A673 (cell line): ENCODE measurements around the gene AKAP8. TPM values are rescaled to one million over a fixed set of nuclear protein-coding genes. Genes with fewer than 3 reads are reported as not detected.

ENCODE experiments used
- BruUV-seq: library from RNA; stranded (reverse); fragments of 400-500 nt; replicated peaks from 2 replicates; lab custom pipeline; 2021; lab: Mats Ljungman, UMichigan
- CTCF ChIA-PET: fragments of 300-600 bp; sonication (Branson Sonifier 250); formaldehyde crosslinking; loops from one replicate; lab custom pipeline; 2022; ENCODE audit warnings: antibody characterized with exemption; lab: Charles Lee
- POLR2A ChIA-PET: fragments of 300-600 bp; sonication (Branson Sonifier 250); formaldehyde crosslinking; loops from one replicate; lab custom pipeline; 2022; ENCODE audit warnings: antibody characterized with exemption; ENCODE audit not compliant: low non-redundant PET; lab: Charles Lee
- DNase-seq: peaks from one replicate; pipeline ENCODE4 v3.0.0-alpha.2; 2015; ENCODE audit warnings: low spot score
- H3K27ac ChIP-seq: fragments of 200-600 bp; sonication (generic); 2 replicates; pipeline ENCODE4 v1.5.1; 2016; ENCODE audit warnings: mixed run types, low read depth, mild to moderate bottlenecking, mixed read lengths, antibody characterized with exemption, low read length; ENCODE audit not compliant: poor library complexity, severe bottlenecking
- H3K27me3 ChIP-seq: fragments of 200-600 bp; sonication (generic); replicated peaks from 2 replicates; pipeline ENCODE4 v1.6.1; 2017; ENCODE audit warnings: mixed run types, low read depth, mild to moderate bottlenecking, mixed read lengths, antibody characterized with exemption, low read length; ENCODE audit not compliant: insufficient read depth, poor library complexity
- H3K36me3 ChIP-seq: fragments of 200-600 bp; sonication (generic); 2 replicates; pipeline ENCODE4 v1.6.1; 2016; ENCODE audit warnings: mixed run types, mild to moderate bottlenecking, mixed read lengths, antibody characterized with exemption, low read length; ENCODE audit not compliant: insufficient read depth, poor library complexity, severe bottlenecking
- H3K4me1 ChIP-seq: fragments of 200-600 bp; sonication (generic); 2 replicates; pipeline ENCODE4 v1.6.1; 2017; ENCODE audit warnings: mixed run types, mild to moderate bottlenecking, mixed read lengths, antibody characterized with exemption, low read length; ENCODE audit not compliant: insufficient read depth, poor library complexity, severe bottlenecking
- H3K4me3 ChIP-seq: fragments of 200-600 bp; sonication (generic); 2 replicates; pipeline ENCODE4 v1.5.1; 2016; ENCODE audit warnings: low read depth, mixed run types, mild to moderate bottlenecking, mixed read lengths, low read length; ENCODE audit not compliant: poor library complexity, severe bottlenecking
- H3K9me3 ChIP-seq: fragments of 200-600 bp; sonication (generic); 2 replicates; pipeline ENCODE4 v1.6.1; 2016; ENCODE audit warnings: mixed run types, low read depth, mild to moderate bottlenecking, mixed read lengths, antibody characterized with exemption, low read length; ENCODE audit not compliant: poor library complexity, severe bottlenecking
- EZH2 ChIP-seq: fragments of 200-600 bp; sonication (generic); IDR thresholded peaks from 2 replicates; pipeline ENCODE4 v1.6.1; 2017; ENCODE audit warnings: borderline replicate concordance, low read depth, mild to moderate bottlenecking, mixed read lengths, antibody characterized with exemption, low read length; ENCODE audit not compliant: poor library complexity, severe bottlenecking
- intact Hi-C: fragments of 100-400 bp; cut with micrococcal nuclease; formaldehyde crosslinking; loops from one replicate; pipeline ENCODE4 v1.10.0; 2022; ENCODE audit not compliant: unreplicated experiment
- total RNA-seq: library from RNA; stranded (reverse); gene quantifications from 2 replicates; pipeline ENCODE4 v1.2.3, GENCODE V29; 2021
- TF ChIP-seq, protein P1 (sequence below): fragments of 300-800, 200-600 bp; sonication (generic); conservative IDR thresholded peaks from 2 replicates; pipeline ENCODE4 v1.5.1; 2017; ENCODE audit warnings: low read depth, mild to moderate bottlenecking, antibody characterized with exemption, low read length, moderate library complexity, mixed read lengths

AKAP8 gene
- total RNA-seq, 1 experiment from 2014 or later, result 48.4 TPM

DNA sequence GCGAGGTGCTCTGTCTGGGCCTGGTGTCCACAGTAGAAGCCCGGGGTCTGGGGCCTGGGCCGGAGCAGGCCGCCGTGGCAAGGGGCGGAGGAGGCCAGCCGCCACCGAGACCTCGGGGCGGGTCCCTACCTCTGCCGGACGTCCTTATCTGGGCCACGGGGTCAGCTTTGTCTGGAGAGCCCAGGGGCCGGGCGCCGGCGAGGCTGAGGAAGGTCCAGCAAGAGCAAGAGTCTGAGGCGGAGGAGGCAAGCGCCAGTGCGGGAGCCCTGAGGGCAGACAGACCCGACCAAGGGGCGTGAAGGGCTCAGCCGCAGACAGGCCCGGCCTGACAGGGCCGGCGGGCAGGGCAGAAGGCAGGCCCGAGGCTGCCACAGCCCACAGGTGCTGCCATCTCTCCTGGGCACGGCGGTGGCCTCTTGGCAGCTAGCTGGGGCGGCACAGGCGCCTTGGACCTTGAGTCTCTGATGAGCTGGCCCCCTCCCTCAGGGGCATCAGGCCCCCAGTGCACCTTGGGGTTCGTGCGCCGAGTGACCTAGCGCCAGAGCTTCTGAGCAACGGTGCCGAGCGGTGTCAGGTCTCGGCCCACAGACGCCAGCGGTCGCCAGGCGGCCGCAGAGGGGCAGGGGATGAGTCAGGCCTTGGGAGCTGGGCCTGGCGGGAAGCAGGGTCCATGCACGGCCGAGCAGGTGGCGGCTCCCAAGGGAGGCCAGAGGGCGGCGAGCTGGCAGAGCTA, 19.1 kb upstream of the AKAP8 start:
- Histone ChIP-seq H3K4me1 (no peaks in the 10 kb centered on the region), H3K27ac (no peak overlapping the region), H3K9me3 (no peaks in the 10 kb centered on the region), H3K27me3 (no peaks in the 10 kb centered on the region), H3K36me3 (peaks cover 81% of the 10 kb centered on the region), H3K4me3 (no peak overlapping the region)
- ChIA-PET POLR2A (no interaction called here), CTCF (no interaction called here)
- no TSS peak for BruUV-seq
- DNase-seq, result no peak
- TF ChIP-seq, protein P1, sequence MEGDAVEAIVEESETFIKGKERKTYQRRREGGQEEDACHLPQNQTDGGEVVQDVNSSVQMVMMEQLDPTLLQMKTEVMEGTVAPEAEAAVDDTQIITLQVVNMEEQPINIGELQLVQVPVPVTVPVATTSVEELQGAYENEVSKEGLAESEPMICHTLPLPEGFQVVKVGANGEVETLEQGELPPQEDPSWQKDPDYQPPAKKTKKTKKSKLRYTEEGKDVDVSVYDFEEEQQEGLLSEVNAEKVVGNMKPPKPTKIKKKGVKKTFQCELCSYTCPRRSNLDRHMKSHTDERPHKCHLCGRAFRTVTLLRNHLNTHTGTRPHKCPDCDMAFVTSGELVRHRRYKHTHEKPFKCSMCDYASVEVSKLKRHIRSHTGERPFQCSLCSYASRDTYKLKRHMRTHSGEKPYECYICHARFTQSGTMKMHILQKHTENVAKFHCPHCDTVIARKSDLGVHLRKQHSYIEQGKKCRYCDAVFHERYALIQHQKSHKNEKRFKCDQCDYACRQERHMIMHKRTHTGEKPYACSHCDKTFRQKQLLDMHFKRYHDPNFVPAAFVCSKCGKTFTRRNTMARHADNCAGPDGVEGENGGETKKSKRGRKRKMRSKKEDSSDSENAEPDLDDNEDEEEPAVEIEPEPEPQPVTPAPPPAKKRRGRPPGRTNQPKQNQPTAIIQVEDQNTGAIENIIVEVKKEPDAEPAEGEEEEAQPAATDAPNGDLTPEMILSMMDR, result no peak
- TF ChIP-seq EZH2, result no peak
- intact Hi-C loops, result no loop called here

DNA sequence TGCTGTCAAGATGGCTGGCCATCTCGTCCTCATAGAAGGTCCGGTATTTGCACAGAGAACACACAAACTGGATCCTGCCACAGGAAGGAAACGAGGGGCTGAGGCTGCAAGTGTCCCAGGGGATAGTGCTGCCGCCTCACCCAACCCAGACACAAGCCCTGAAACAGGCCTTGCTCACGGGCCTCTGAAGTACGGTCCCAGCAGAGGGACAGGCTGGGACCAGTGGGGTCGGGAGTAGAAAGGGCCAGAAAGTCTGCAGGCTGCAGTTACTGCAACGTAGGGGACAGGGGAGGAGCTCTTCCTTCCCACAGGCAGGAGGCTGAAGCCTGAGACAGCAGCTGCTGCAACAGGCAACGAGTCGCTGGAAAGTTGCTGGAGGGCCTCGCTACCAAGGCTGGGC, 18.2 kb upstream of the AKAP8 start:
- DNase-seq, result no peak
- Histone ChIP-seq H3K4me1 (no peaks in the 10 kb centered on the region), H3K27me3 (no peaks in the 10 kb centered on the region), H3K36me3 (peaks cover 80% of the 10 kb centered on the region), H3K9me3 (no peaks in the 10 kb centered on the region), H3K4me3 (no peak overlapping the region), H3K27ac (no peak overlapping the region)
- intact Hi-C loops, result no loop called here
- no peak for TF ChIP-seq EZH2
- TF ChIP-seq, protein P1, result no peak
- POLR2A ChIA-PET, result no interaction called here
- BruUV-seq, result no TSS peak
- CTCF ChIA-PET, result no interaction called here

DNA sequence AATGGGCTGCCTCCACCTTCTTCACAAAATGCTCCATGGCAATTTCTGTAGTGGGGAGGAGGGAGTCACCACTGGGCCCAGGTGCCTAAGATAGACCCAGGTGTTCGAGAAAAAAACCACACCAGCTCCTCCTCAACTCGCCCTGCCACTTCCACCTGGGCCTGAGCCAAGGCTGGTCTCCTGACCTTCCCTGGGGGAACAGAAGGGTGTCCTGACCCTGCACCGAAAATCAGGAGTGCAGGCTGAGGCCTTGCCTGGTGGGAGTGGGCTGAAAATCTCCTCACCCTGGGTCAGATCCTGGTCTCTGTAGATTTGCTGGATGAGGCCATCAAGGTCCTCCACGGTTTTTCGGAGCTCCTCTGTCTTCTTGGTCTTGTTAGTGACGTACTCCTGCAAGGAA, 17.6 kb upstream of the AKAP8 start:
- intact Hi-C loops, result no loop called here
- Histone ChIP-seq H3K9me3 (no peaks in the 10 kb centered on the region), H3K27me3 (no peaks in the 10 kb centered on the region), H3K36me3 (peaks cover 83% of the 10 kb centered on the region), H3K4me1 (no peaks in the 10 kb centered on the region), H3K4me3 (no peak overlapping the region), H3K27ac (no peak overlapping the region)
- ChIA-PET POLR2A (no interaction called here), CTCF (no interaction called here)
- TF ChIP-seq EZH2, result no peak
- TF ChIP-seq, protein P1, result no peak
- DNase-seq, result no peak
- BruUV-seq, result no TSS peak
